ENCODE measurements around the gene SLN. TPM values are rescaled to one million over a fixed set of nuclear protein-coding genes. Genes with fewer than 3 reads are reported as not detected.

Gene SLN
- total RNA-seq, 1 experiment from 2014 or later, result not detected

DNA sequence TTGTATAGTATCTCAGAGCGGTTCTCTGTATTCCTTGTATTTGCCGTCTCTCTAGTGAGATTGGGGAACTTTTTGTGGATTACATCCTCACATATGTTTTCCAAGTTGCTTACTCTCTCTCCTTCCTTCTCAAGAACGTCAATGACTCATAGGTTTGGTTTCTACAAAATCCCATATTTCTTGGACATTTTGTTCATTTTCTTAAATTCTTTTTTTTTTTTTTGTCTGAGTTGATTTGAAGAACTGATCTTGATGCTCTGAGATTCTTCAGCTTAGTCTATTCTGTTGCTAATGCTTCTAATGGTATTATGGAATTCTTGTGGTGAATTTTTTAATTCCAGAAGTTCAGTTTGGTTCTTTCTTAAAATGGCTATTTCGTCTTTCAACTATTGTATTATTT lies 28.4 kb upstream of the SLN start:
- Histone ChIP-seq H3K79me1 (ENCODE audit: insufficient read depth, low read depth, low read length, poor library complexity, severe bottlenecking) (no peaks in the 10 kb centered on the region), H3T11ph (ENCODE audit: low read length) (no peak overlapping the region), H3K9ac (ENCODE audit: extremely low read depth, insufficient read length, low read length) (no peak overlapping the region), H2BK15ac (ENCODE audit: low read depth, low read length) (no peak overlapping the region), H3K9me3 (ENCODE audit: control insufficient read depth, low read depth, low read length) (no peaks in the 10 kb centered on the region), H2BK5ac (ENCODE audit: insufficient read length, low read length) (no peak overlapping the region), H2AK5ac (ENCODE audit: insufficient read length, low read length) (no peak overlapping the region), H4K20me1 (ENCODE audit: control insufficient read depth, insufficient read depth, insufficient read length) (no peaks in the 10 kb centered on the region), H3K4ac (ENCODE audit: low read depth, low read length) (no peak overlapping the region), H2BK120ac (ENCODE audit: low read depth, low read length, poor library complexity, severe bottlenecking) (no peak overlapping the region), H3K27ac (ENCODE audit: insufficient read length, low read depth, low read length) (no peak overlapping the region), H3K4me1 (ENCODE audit: insufficient read depth, low read length) (no peaks in the 10 kb centered on the region), H3K23me2 (ENCODE audit: insufficient read length, low read depth, low read length, poor library complexity, severe bottlenecking) (no peaks in the 10 kb centered on the region), H3K79me2 (ENCODE audit: insufficient read depth, low read length) (no peaks in the 10 kb centered on the region), H3K27me3 (ENCODE audit: insufficient read depth, low read length) (no peaks in the 10 kb centered on the region), H3K4me2 (ENCODE audit: insufficient read depth, insufficient read length, low read length) (no peak overlapping the region), H4K91ac (ENCODE audit: insufficient read length, low read depth, low read length) (no peak overlapping the region), H2AFZ (ENCODE audit: low read length) (no peak overlapping the region), H3K23ac (ENCODE audit: insufficient read length, low read depth, low read length) (no peak overlapping the region), H3K56ac (ENCODE audit: insufficient read length, low read depth, low read length) (no peak overlapping the region), H2BK12ac (ENCODE audit: insufficient read length, low read depth, low read length) (no peak overlapping the region), H2BK20ac (ENCODE audit: low read depth, low read length, poor library complexity, severe bottlenecking) (no peak overlapping the region), H4K8ac (replicated peaks; ENCODE audit: insufficient read length, low read depth, low read length) (no peak overlapping the region), H3K18ac (ENCODE audit: insufficient read length, low read depth, low read length) (no peak overlapping the region), H3K14ac (ENCODE audit: insufficient read depth, low read length) (no peak overlapping the region), H4K5ac (ENCODE audit: insufficient read length, low read depth, low read length) (no peak overlapping the region)
- WGBS (ENCODE audit: extremely low coverage, insufficient read length, low lambda C conversion rate), result no CpG with 5 or more reads among the region's 4 CpGs
- no peak for DNase-seq
- Mint-ChIP-seq H3K4me3 (no peak overlapping the region), H3K4me1 (peaks cover 12 to 20% of the 10 kb centered on the region in 2 experiments), H3K27ac (no peak overlapping the region), H3K36me3 (ENCODE audit: insufficient read depth in 1 of 3, low read depth in 3 of 3) (peaks cover 0 to 11% (median 0%) of the 10 kb centered on the region in 3 experiments; a peak in 2 of 7 replicates), H3K27me3 (ENCODE audit: low read depth) (peaks cover 19% of the 10 kb centered on the region), H3K9me3 (peaks cover 2 to 11% of the 10 kb centered on the region in 2 experiments; a peak in 4 of 5 replicates)
- TF ChIP-seq, protein P1, sequence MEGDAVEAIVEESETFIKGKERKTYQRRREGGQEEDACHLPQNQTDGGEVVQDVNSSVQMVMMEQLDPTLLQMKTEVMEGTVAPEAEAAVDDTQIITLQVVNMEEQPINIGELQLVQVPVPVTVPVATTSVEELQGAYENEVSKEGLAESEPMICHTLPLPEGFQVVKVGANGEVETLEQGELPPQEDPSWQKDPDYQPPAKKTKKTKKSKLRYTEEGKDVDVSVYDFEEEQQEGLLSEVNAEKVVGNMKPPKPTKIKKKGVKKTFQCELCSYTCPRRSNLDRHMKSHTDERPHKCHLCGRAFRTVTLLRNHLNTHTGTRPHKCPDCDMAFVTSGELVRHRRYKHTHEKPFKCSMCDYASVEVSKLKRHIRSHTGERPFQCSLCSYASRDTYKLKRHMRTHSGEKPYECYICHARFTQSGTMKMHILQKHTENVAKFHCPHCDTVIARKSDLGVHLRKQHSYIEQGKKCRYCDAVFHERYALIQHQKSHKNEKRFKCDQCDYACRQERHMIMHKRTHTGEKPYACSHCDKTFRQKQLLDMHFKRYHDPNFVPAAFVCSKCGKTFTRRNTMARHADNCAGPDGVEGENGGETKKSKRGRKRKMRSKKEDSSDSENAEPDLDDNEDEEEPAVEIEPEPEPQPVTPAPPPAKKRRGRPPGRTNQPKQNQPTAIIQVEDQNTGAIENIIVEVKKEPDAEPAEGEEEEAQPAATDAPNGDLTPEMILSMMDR (conservative IDR thresholded peaks at IDR 0.05), result no peak
